Esophagus squamous epithelium (tissue), 4 donors: Measurements from ENCODE around the gene ARFRP1.

Source experiments
- POLR2A ChIP-seq, 4 donors: fragments of 450-650 bp; IDR thresholded peaks; one replicate each; pipeline ENCODE4 v1.6.1; 2017; ENCODE audit warnings: antibody characterized with exemption in 4 of 4, mild to moderate bottlenecking in 4 of 4, moderate library complexity in 3 of 4
- TF ChIP-seq, protein P1 (sequence below), 6 experiments: fragments of 450-650 bp in 4 of 6; fragments of 200-600 bp in 2 of 6; sonication (generic) in 2 of 6; IDR thresholded peaks; one replicate each; pipeline ENCODE4 v1.5.1; 2016 to 2019; ENCODE audit warnings: antibody characterized with exemption in 6 of 6, mild to moderate bottlenecking in 4 of 6, moderate library complexity in 4 of 6

DNA sequence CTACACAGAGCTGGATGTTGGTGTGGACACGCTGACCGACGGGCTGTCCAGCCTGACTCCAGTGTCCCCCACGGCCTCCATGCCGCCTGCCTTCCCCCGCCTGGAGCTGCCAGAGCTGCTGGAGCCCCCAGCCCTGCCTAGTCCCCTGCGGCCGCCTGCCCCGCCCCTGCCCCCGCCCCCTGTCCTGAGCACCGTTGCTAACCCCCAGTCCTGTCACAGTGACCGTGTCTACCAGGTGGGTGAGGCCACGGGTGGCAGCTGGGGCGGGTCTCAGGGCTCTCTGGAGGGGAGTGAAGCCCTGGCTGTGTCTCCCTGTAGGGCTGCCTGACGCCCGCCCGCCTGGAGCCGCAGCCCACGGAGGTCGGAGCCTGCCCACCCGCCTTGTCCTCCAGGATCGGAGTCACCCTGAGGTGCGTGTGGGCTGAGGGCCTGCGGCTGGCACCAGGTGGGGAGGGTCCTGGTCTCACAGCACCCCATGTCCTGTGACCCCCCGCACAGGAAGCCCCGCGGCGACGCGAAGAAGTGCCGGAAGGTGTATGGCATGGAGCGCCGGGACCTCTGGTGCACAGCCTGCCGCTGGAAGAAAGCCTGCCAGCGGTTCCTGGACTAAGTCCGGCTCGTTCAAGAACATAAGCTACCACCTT is 34.7 kb upstream of the ARFRP1 start:
- no peak for TF ChIP-seq POLR2A (IDR thresholded peaks at IDR 0.05)
- TF ChIP-seq, protein P1, sequence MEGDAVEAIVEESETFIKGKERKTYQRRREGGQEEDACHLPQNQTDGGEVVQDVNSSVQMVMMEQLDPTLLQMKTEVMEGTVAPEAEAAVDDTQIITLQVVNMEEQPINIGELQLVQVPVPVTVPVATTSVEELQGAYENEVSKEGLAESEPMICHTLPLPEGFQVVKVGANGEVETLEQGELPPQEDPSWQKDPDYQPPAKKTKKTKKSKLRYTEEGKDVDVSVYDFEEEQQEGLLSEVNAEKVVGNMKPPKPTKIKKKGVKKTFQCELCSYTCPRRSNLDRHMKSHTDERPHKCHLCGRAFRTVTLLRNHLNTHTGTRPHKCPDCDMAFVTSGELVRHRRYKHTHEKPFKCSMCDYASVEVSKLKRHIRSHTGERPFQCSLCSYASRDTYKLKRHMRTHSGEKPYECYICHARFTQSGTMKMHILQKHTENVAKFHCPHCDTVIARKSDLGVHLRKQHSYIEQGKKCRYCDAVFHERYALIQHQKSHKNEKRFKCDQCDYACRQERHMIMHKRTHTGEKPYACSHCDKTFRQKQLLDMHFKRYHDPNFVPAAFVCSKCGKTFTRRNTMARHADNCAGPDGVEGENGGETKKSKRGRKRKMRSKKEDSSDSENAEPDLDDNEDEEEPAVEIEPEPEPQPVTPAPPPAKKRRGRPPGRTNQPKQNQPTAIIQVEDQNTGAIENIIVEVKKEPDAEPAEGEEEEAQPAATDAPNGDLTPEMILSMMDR (IDR thresholded peaks at IDR 0.05): no peak
